Breast epithelium (tissue), 3 donors: Measurements from ENCODE around the gene EVA1A.

Experiments used
- CTCF ChIP-seq, 3 donors: fragments of 450-650 bp; IDR thresholded peaks; one replicate each; pipeline ENCODE4 v1.5.1; 2016 to 2017; ENCODE audit warnings: antibody characterized with exemption in 3 of 3, mild to moderate bottlenecking in 3 of 3, moderate library complexity in 3 of 3
- POLR2A ChIP-seq: fragments of 450-650 bp; IDR thresholded peaks from one replicate; pipeline ENCODE4 v1.6.1; 2016; ENCODE audit warnings: antibody characterized with exemption, mild to moderate bottlenecking, moderate library complexity
- POLR2AphosphoS5 ChIP-seq, 3 donors: sonication (generic); formaldehyde crosslinking; IDR thresholded peaks; one replicate each; pipeline ENCODE4 v1.6.1; 2017; ENCODE audit warnings: antibody characterized with exemption in 3 of 3

DNA sequence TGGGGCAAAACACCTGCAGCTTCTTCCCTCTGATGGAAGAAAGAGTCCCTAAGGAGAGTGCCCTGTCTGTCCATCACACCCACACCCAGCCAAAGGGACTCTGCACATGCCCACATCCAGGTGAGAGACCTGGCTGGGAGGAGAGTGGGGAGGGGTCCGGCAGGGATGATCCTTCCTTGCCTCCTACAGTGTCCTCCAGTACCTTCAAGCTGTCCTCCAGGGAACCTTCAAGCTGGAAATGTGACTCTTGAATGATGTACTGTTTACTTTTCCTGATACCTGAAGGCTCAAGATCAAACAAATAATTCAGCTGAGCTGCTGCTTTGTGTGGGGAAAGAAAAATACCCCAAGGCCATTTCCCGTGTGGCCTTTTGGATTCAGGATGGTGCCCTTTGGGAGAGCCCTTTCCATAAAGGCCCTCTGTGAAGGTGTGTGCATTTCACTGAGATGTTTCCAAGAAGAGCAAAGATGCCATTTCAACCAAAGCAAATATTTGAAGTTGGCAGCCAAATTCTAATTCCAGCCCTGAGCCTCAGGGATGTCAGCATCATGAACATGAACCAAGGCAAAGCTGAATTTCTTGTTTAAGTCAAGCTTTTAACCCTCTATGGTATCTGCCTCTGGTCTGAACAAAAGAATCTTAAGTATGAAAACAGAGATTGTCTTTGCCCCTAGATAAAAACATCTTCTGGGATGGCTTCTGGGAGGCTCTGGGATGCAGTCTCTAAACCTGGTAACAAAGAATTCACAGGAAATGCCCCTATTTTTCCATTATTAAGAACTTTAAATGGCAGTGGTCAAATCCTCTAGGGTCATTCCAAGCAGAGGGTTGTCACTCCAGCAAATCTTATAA, 11.1 kb downstream of the EVA1A start:
- TF ChIP-seq POLR2A: no peak
- TF ChIP-seq CTCF (IDR thresholded peaks at IDR 0.05): no peak
- TF ChIP-seq POLR2AphosphoS5 (IDR thresholded peaks at IDR 0.05): no peak
